GM23338 (cell line): ENCODE data around the gene SPTB. TPM values are rescaled to one million over a fixed set of nuclear protein-coding genes. Genes with fewer than 3 reads are reported as not detected.

ENCODE experiments used
- ATAC-seq: fragments of 200-7000 bp; cut with Tn5 transposase; 3 replicates; pipeline ENCODE4 v1.9.1; 2020
- DNase-seq: peaks from one replicate; pipeline ENCODE4 v3.0.0-alpha.2; 2015; ENCODE audit warnings: low spot score
- H2AFZ ChIP-seq: fragments of 200-600 bp; sonication (generic); 2 replicates; pipeline ENCODE4 v1.8.0; 2016; ENCODE audit warnings: antibody characterized with exemption, mild to moderate bottlenecking, moderate library complexity
- H3F3A ChIP-seq: fragments of 200-600 bp; sonication (generic); replicated peaks from 2 replicates; pipeline ENCODE4 v1.8.0; 2017; ENCODE audit warnings: antibody characterized with exemption, mixed run types, low read depth
- H3K27ac ChIP-seq: fragments of 200-600 bp; sonication (generic); 2 replicates; pipeline ENCODE4 v1.6.1; 2016; ENCODE audit warnings: low read depth
- H3K27me3 ChIP-seq: fragments of 200-600 bp; sonication (generic); 2 replicates; pipeline ENCODE4 v1.8.0; 2016; ENCODE audit warnings: mild to moderate bottlenecking, mixed run types, moderate library complexity; ENCODE audit not compliant: insufficient read depth
- H3K36me3 ChIP-seq: fragments of 200-600 bp; sonication (generic); 2 replicates; pipeline ENCODE4 v1.8.0; 2016; ENCODE audit warnings: mild to moderate bottlenecking; ENCODE audit not compliant: insufficient read depth
- H3K4me1 ChIP-seq: fragments of 200-600 bp; sonication (generic); 2 replicates; pipeline ENCODE4 v1.8.0; 2016; ENCODE audit warnings: mild to moderate bottlenecking, moderate library complexity; ENCODE audit not compliant: insufficient read depth
- H3K4me2 ChIP-seq: fragments of 200-600 bp; sonication (generic); 2 replicates; pipeline ENCODE4 v1.7.1; 2017; ENCODE audit warnings: mixed run types
- H3K4me3 ChIP-seq: fragments of 200-600 bp; sonication (generic); 2 replicates; pipeline ENCODE4 v1.6.1; 2016; ENCODE audit warnings: mixed run types
- H3K79me2 ChIP-seq: fragments of 200-600 bp; sonication (generic); replicated peaks from 2 replicates; pipeline ENCODE4 v1.8.0; 2017; ENCODE audit warnings: mild to moderate bottlenecking; ENCODE audit not compliant: insufficient read depth
- H3K9me2 ChIP-seq: fragments of 200-600 bp; sonication (generic); 2 replicates; pipeline ENCODE4 v1.8.0; 2017; ENCODE audit not compliant: insufficient read depth
- H4K20me1 ChIP-seq: fragments of 200-600 bp; sonication (generic); replicated peaks from 2 replicates; pipeline ENCODE4 v1.8.0; 2017; ENCODE audit warnings: mild to moderate bottlenecking; ENCODE audit not compliant: insufficient read depth
- H3K27ac Mint-ChIP-seq: 2 replicates; pipeline ENCODE4 v1.8.0; 2020; ENCODE audit warnings: inconsistent platforms, mild to moderate bottlenecking, moderate library complexity, mixed read lengths
- H3K27me3 Mint-ChIP-seq: 3 replicates; pipeline ENCODE4 v1.8.0; 2022; ENCODE audit warnings: low read depth, mild to moderate bottlenecking, moderate library complexity, mixed read lengths, inconsistent platforms; ENCODE audit not compliant: insufficient read depth, poor library complexity
- H3K36me3 Mint-ChIP-seq: 3 replicates; pipeline ENCODE4 v1.8.0; 2021; ENCODE audit warnings: low read depth, mild to moderate bottlenecking, inconsistent platforms, moderate library complexity, mixed read lengths
- H3K4me1 Mint-ChIP-seq: 3 replicates; pipeline ENCODE4 v1.8.0; 2020; ENCODE audit warnings: mild to moderate bottlenecking, inconsistent platforms, mixed read lengths
- H3K4me3 Mint-ChIP-seq: 3 replicates; pipeline ENCODE4 v1.8.0; 2021; ENCODE audit warnings: moderate library complexity, mild to moderate bottlenecking, inconsistent platforms, mixed read lengths
- H3K9me3 Mint-ChIP-seq: 3 replicates; pipeline ENCODE4 v1.8.0; 2020; ENCODE audit warnings: moderate library complexity, mild to moderate bottlenecking, inconsistent platforms, mixed read lengths
- CREB1 ChIP-seq: fragments of 250-450 bp; sonication (Bioruptor Pico); IDR thresholded peaks from 2 replicates; pipeline ENCODE4 v1.5.0; 2020; ENCODE audit warnings: low read depth, mild to moderate bottlenecking, moderate library complexity
- CTCF ChIP-seq, 2 experiments: fragments of 200-600 bp in 1 of 2; sonication (generic) in 1 of 2; conservative IDR thresholded peaks; 2 replicates each; pipeline versions ENCODE4 v1.5.1 to v1.6.1; 2016 to 2017; ENCODE audit warnings: antibody characterized with exemption in 2 of 2, low read depth in 2 of 2, mild to moderate bottlenecking in 2 of 2, moderate library complexity in 1 of 2
- ETS1 ChIP-seq: IDR thresholded peaks from 2 replicates; pipeline ENCODE4 v1.6.1; 2016; ENCODE audit warnings: antibody characterized with exemption
- EZH2 ChIP-seq: fragments of 200-600 bp; sonication (generic); IDR thresholded peaks from one replicate; pipeline ENCODE4 v1.8.0; 2017; ENCODE audit warnings: antibody characterized with exemption, mild to moderate bottlenecking, low read depth; ENCODE audit not compliant: unreplicated experiment
- EZH2phosphoT487 ChIP-seq: fragments of 200-600 bp; sonication (generic); IDR thresholded peaks from one replicate; pipeline ENCODE4 v1.8.1; 2018; ENCODE audit warnings: antibody characterized with exemption; ENCODE audit not compliant: unreplicated experiment
- JUNB ChIP-seq: IDR thresholded peaks from one replicate; pipeline ENCODE4 v1.6.1; 2016; ENCODE audit warnings: antibody characterized with exemption; ENCODE audit not compliant: unreplicated experiment
- NANOG ChIP-seq: IDR thresholded peaks from 2 replicates; pipeline ENCODE4 v1.6.1; 2016; ENCODE audit warnings: antibody characterized with exemption, borderline replicate concordance
- POLR2AphosphoS5 ChIP-seq: IDR thresholded peaks from 2 replicates; pipeline ENCODE4 v1.6.1; 2016; ENCODE audit warnings: antibody characterized with exemption, low read depth
- REST ChIP-seq: IDR thresholded peaks from one replicate; pipeline ENCODE4 v1.6.1; 2018; ENCODE audit warnings: antibody characterized with exemption; ENCODE audit not compliant: unreplicated experiment
- STAT1 ChIP-seq: IDR thresholded peaks from one replicate; pipeline ENCODE4 v1.6.1; 2016; ENCODE audit warnings: antibody characterized with exemption; ENCODE audit not compliant: unreplicated experiment
- ZNF114 ChIP-seq: fragments of 250-450 bp; sonication (Bioruptor Pico); IDR thresholded peaks from 2 replicates; pipeline ENCODE4 v1.5.0; 2020; ENCODE audit warnings: mild to moderate bottlenecking, moderate library complexity
- ZNF331 ChIP-seq: fragments of 250-450 bp; sonication (Bioruptor Pico); IDR thresholded peaks from 2 replicates; pipeline ENCODE4 v1.5.0; 2020; ENCODE audit warnings: low read depth, mild to moderate bottlenecking, moderate library complexity
- ZNF462 ChIP-seq: fragments of 250-450 bp; sonication (Bioruptor Pico); IDR thresholded peaks from 2 replicates; pipeline ENCODE4 v1.5.0; 2020; ENCODE audit warnings: mild to moderate bottlenecking, moderate library complexity
- polyA plus RNA-seq: library from polyadenylated mRNA; unstranded; fragments of >200 nt; fragmentation: Nextera tagmentation; extraction: Ambion mirVana; gene quantifications from 2 replicates; pipeline ENCODE4 v1.2.1, GENCODE V29; 2016
- total RNA-seq: library from RNA; depleted of rRNA; stranded (reverse); fragments of >200 nt; shearing (Covaris generic); gene quantifications from 2 replicates; pipeline ENCODE4 v1.2.3, GENCODE V29; 2014

The SPTB gene
- total and polyA plus RNA-seq, 2 experiments from 2014 or later, result 1.1 to 1.9 TPM

- no peak overlapping the region for H2AFZ ChIP-seq
- no peak overlapping the region for H3K4me3 ChIP-seq
- no peaks in the 10 kb centered on the region for H3F3A ChIP-seq
- Mint-ChIP-seq H3K4me1 (peaks cover 9% of the 10 kb centered on the region), H3K27ac (no peak overlapping the region), H3K27me3 (peaks cover 5% of the 10 kb centered on the region), H3K36me3 (no peaks in the 10 kb centered on the region), H3K9me3 (no peaks in the 10 kb centered on the region), H3K4me3 (no peak overlapping the region; the same call in 2 of the 3 replicates)
- H3K27me3 ChIP-seq, result no peaks in the 10 kb centered on the region
- no peak overlapping the region for H3K4me2 ChIP-seq
- H3K27ac ChIP-seq, result no peak overlapping the region
- peaks cover 5% of the 10 kb centered on the region; the same call in 1 of the 2 replicates for H3K9me2 ChIP-seq
- DNase-seq (no peak), ATAC-seq (no peak)
- H4K20me1 ChIP-seq, result no peaks in the 10 kb centered on the region
- TF ChIP-seq REST (no peak), ETS1 (no peak), STAT1 (no peak), JUNB (no peak), POLR2AphosphoS5 (no peak), ZNF114 (CRISPR knock-in tag) (no peak), EZH2phosphoT487 (no peak), CTCF (conservative IDR thresholded peaks at IDR 0.05; ENCODE audit: low read depth in 2 of 2) (no peak), NANOG (no peak), EZH2 (no peak), ZNF331 (no peak), CREB1 (no peak), ZNF462 (CRISPR knock-in tag) (no peak)
- no peaks in the 10 kb centered on the region for H3K36me3 ChIP-seq
- peaks cover 5% of the 10 kb centered on the region; the same call in 1 of the 2 replicates for H3K4me1 ChIP-seq
- H3K79me2 ChIP-seq, result no peaks in the 10 kb centered on the region
Measured at GRCh38 chr14:64786296-64787149, 93.2 kb downstream of the SPTB start.
